22Rv1 (cell line): ENCODE data around the gene LCE6A.

Source experiments
- H3K27ac ChIP-seq: fragments of 450-650 bp; 2 replicates; pipeline ENCODE4 v1.5.1; 2017
- ZFX ChIP-seq: fragments of 450-650 bp; IDR thresholded peaks from 2 replicates; pipeline ENCODE4 v1.6.1; 2017; ENCODE audit warnings: antibody characterized with exemption, borderline replicate concordance
- TF ChIP-seq, protein P1 (sequence below): fragments of 450-650 bp; IDR thresholded peaks from 2 replicates; pipeline ENCODE4 v1.5.1; 2017; ENCODE audit warnings: mild to moderate bottlenecking

Gene LCE6A

DNA sequence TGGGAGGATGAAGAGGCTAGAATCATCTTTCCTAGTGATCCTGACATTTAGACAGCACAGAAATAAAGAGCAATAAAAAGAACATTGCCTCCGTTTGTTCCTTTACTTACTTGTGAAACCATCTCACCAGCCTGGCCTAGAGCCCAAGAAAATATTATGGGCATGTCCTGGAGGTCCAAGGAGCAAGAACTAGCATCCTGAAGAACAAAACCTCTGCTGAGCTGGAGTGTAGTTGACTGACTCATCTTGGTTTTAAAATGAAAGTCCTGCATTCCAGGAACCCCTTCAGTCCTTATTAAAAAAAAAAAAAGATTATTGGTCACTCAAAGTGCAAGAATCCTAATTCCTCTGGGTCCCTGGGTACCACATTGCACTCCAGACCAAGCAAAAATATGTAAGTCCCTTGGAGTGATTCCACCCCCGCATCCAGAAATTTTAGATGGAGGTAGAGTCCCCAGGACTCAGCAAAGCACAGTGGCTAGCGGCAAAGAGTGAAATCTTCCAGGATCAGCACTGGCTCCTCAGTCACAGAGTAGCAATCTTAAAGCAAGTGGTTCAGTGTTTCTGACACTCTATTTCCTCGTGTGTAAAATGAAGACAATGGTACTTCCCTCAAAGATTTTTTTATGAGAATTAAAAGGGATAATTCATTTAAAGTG is 42.4 kb downstream of the LCE6A start:
- H3K27ac ChIP-seq: no peak overlapping the region
- TF ChIP-seq, protein P1, sequence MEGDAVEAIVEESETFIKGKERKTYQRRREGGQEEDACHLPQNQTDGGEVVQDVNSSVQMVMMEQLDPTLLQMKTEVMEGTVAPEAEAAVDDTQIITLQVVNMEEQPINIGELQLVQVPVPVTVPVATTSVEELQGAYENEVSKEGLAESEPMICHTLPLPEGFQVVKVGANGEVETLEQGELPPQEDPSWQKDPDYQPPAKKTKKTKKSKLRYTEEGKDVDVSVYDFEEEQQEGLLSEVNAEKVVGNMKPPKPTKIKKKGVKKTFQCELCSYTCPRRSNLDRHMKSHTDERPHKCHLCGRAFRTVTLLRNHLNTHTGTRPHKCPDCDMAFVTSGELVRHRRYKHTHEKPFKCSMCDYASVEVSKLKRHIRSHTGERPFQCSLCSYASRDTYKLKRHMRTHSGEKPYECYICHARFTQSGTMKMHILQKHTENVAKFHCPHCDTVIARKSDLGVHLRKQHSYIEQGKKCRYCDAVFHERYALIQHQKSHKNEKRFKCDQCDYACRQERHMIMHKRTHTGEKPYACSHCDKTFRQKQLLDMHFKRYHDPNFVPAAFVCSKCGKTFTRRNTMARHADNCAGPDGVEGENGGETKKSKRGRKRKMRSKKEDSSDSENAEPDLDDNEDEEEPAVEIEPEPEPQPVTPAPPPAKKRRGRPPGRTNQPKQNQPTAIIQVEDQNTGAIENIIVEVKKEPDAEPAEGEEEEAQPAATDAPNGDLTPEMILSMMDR: no peak
- no peak for TF ChIP-seq ZFX

DNA sequence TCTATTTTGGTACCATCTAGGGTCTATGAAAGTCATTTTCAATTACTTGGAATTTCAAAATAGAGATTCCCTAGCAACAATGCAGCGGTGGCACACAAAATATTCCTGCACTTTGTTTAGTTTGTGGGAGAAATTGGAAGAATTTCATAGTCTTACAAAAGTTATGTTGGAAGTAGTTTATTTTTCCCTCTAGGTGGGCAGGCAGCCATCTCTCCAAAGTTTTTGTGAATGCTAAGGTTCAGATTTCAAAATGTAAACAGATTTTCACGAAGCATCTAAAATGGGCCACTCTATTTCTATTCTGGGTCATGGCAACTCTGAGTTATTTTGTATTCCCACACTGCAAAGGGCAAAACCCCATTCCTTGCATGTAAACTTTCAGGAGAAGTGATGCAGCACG is 43.4 kb downstream of the LCE6A start:
- TF ChIP-seq, protein P1: no peak
- TF ChIP-seq ZFX: no peak
- H3K27ac ChIP-seq: no peak overlapping the region

DNA sequence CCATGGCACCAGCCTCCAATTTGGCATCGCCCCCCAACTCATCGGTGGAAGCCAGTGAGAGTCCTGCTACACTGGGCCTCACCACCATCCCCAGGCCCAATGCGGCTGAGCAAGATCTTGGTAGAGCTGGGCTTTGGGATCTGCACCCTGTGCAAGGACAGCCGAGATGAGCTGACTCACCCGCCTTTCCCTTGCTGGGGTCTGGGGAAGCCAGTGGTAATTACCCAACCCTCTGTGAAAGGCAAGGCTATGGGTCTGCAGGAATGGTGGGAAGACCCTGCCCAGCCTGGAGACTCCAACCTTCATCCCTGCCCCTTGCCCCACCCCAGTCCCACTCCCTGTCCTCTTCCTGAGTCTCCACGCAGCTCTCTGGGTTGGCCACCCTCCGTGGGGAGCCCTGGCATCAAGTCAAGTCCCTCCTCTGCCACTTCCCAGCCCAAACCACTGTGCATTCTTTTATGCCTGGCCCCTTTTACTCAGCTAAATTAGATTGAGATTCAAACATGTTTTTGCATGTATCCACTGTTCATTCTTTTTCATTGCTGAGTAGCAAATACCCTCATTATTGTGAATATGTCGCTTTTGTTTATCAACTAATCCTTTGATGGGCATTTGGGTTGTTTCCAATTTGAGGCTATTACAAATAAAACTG is 44.2 kb downstream of the LCE6A start:
- TF ChIP-seq, protein P1: no peak
- no peak for TF ChIP-seq ZFX

DNA sequence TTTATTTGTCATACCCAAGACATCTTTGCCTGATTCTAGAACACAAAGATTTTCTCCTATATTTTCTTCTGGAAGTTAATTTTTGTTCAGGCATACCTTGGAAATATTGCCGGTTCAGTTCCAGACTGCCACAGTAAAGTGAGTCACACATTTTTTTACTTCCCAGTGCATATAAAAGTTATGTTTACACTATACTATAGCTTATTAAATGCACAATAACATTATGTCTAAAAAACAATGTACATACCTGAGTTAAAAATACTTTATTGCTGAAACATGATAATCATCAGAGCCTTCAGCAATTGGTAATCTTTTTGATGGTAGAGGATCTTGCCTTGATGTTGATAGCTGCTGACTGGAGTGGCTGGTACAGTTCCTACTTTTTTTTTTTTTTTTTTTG is 45.5 kb downstream of the LCE6A start:
- no peak overlapping the region for H3K27ac ChIP-seq

More for the DNA sequence above, 44.2 kb downstream of the LCE6A start:
- H3K27ac ChIP-seq: no peak overlapping the region

More for the DNA sequence above, 45.5 kb downstream of the LCE6A start:
- TF ChIP-seq, protein P1: no peak
